ENCODE measurements around the gene FCGR3A.
"Not testable (repeated sequence)": the region's sequence is repeated elsewhere in the genome, so short reads cannot be mapped to it uniquely, and the experiment has no call there.

The FCGR3A gene

GRCh38 chr1:161531986-161532643 is 17.5 kb downstream of the FCGR3A start:
- no peak for TF ChIP-seq CTCF (IDR thresholded peaks at IDR 0.05)
- Histone ChIP-seq H3K27me3 (no peaks in the 10 kb centered on the region), H3K27ac (peak overlapping the region; percentile 89), H3K9me3 (no peaks in the 10 kb centered on the region), H3K36me3 (no peaks in the 10 kb centered on the region), H3K4me3 (ENCODE audit: low read depth in 1 of 2, low read length in 1 of 2) (peak overlapping the region; percentile 31 to 36), H3K4me1 (ENCODE audit: control insufficient read depth in 1 of 2, insufficient read depth in 1 of 2, low read depth in 1 of 2, low read length in 1 of 2) (peaks cover 44 to 52% of the 10 kb centered on the region in 2 experiments)

DNA sequence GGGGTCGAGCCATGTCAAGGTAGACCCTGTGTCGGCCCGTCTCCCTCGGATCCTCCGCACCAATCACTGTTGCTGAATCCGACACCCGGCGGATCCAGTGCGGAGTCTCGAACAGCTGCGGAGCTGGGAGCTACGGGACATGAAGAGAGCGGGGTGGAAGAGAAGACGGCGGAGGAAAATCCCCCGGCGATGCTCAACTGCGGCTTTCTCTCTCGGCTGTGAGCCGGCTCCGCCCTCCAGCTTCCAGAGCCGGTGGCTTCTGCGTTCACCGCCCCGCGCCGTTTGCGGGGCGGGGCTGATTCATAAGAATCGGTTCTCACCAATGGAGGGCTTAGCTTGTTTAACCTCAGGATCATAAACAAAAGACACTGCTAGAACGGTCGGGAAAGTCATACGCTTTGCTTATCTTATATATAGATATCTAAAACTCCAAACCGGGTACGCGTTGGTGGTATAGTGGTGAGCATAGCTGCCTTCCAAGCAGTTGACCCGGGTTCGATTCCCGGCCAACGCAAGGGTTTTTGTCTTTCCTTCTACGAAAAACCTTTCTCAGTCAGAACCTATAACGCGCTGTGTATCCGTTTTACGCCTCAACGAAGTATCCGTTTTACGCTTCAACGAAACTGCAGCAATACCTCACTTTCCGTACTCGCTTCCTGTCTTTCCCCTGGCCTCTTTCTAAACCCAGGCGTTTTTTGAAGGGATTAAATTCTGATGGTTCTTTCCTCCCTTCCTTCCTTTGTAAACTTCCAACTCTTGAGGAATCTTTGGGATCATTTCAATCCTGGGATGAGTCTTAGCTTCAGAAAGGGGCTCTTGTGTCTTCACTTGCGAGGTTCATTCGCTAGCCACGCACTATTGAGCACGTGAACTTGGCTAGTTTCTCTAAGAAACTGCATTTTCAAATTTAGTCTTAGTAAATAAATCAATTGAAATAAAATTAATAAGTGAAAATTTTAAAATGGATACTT is 18.7 kb downstream of the FCGR3A start:
- Histone ChIP-seq H3K4me1 (ENCODE audit: control insufficient read depth in 1 of 2, insufficient read depth in 1 of 2, low read depth in 1 of 2, low read length in 1 of 2) (peaks cover 47 to 63% of the 10 kb centered on the region in 2 experiments), H3K4me3 (ENCODE audit: low read depth in 1 of 2, low read length in 1 of 2) (peak overlapping the region; percentile 65 to 71)

GRCh38 chr1:161530158-161530557 is 19.5 kb downstream of the FCGR3A start:
- Histone ChIP-seq H3K4me1 (ENCODE audit: control insufficient read depth in 1 of 2, insufficient read depth in 1 of 2, low read depth in 1 of 2, low read length in 1 of 2) (peaks cover 51 to 69% of the 10 kb centered on the region in 2 experiments), H3K27ac (peak overlapping the region; percentile 89), H3K36me3 (peaks cover 16% of the 10 kb centered on the region), H3K4me3 (ENCODE audit: low read depth in 1 of 2, low read length in 1 of 2) (peak overlapping the region; percentile 65 to 71)
- H3K27me3 ChIP-seq, H3K9me3 ChIP-seq: not testable (repeated sequence)

More for the DNA sequence above, 18.7 kb downstream of the FCGR3A start:
- not testable (repeated sequence) for H3K27me3 ChIP-seq, H3K9me3 ChIP-seq, H3K36me3 ChIP-seq
- H3K27ac ChIP-seq: peak overlapping the region; percentile 89

DNA sequence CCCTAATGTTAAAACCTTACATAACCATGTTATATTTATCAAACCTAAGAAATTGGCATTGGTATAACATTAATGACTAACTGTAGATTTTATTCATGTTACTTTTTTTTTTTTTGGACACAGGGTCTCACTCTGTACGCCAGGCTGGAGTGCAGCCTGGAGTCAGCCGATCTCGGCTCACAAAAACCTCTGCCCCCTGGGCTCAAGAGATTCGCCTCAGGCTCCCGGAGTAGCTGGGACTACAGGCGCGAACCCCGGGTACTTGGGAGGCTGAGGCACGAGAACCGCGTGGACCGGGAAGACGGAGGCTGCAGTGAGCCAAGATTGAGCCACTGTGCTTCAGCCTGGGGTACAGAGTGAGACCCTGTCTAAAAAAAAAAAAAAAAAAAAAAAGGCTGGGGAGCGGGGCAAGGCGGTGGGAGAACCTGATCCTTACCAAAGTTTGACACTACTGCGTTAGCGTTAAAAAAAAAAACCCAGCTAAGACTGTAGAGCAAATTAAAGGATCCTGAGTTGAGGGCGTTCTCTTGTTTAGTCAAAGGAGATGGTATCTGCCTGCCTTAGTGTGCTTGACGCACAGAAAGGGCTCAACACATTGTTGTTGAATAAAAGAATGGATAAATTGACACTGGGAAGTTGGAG is 20.0 kb downstream of the FCGR3A start:
- peaks cover 20% of the 10 kb centered on the region for H3K36me3 ChIP-seq
- peaks cover 54 to 69% of the 10 kb centered on the region in 2 experiments for H3K4me1 ChIP-seq (ENCODE audit: control insufficient read depth in 1 of 2, insufficient read depth in 1 of 2, low read depth in 1 of 2, low read length in 1 of 2)
- H3K27me3 ChIP-seq, H3K9me3 ChIP-seq: not testable (repeated sequence)
- H3K4me3 ChIP-seq (ENCODE audit: low read depth in 1 of 2, low read length in 1 of 2): peak overlapping the region; percentile 65 to 71
- peak overlapping the region; percentile 89 for H3K27ac ChIP-seq

DNA sequence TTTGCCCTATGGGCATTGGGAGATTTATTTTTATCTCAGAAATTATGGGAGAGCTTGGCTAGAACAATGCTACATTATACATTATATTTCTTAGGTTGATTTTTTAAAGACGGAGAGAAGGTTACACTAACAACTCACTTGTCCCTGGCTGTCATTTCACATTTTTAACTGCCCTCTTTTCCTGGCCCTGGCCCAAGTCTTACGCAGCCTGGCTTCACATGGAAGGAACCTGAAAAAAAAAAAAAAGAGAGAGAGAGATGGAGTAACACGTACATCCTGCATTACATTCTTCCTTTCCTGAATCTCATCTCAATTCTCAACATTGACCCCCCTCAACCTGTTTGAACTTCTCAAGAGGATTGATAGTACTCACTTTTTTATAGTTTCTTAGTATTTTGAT is 21.1 kb downstream of the FCGR3A start:
- H3K27ac ChIP-seq: peak overlapping the region; percentile 89
- peaks cover 29% of the 10 kb centered on the region for H3K36me3 ChIP-seq
- H3K27me3 ChIP-seq, H3K9me3 ChIP-seq: not testable (repeated sequence)
- H3K4me3 ChIP-seq (ENCODE audit: low read depth in 1 of 2, low read length in 1 of 2): peak overlapping the region; percentile 22 to 71
- H3K4me1 ChIP-seq (ENCODE audit: control insufficient read depth in 1 of 2, insufficient read depth in 1 of 2, low read depth in 1 of 2, low read length in 1 of 2): peaks cover 60 to 71% of the 10 kb centered on the region in 2 experiments

- H3K9me3 ChIP-seq, H3K27me3 ChIP-seq: not testable (repeated sequence)
- Histone ChIP-seq H3K36me3 (peaks cover 55% of the 10 kb centered on the region), H3K27ac (peak overlapping the region; percentile 92), H3K4me3 (ENCODE audit: low read depth in 1 of 2, low read length in 1 of 2) (peak overlapping the region; percentile 69 to 87), H3K4me1 (ENCODE audit: control insufficient read depth in 1 of 2, insufficient read depth in 1 of 2, low read depth in 1 of 2, low read length in 1 of 2) (peaks cover 59 to 66% of the 10 kb centered on the region in 2 experiments)
These were observed 23.7 kb downstream of the FCGR3A start for GRCh38 chr1:161525918-161526317.

GRCh38 chr1:161525321-161525720 is 24.3 kb downstream of the FCGR3A start:
- not testable (repeated sequence) for H3K9me3 ChIP-seq, H3K27me3 ChIP-seq
- Histone ChIP-seq H3K27ac (peak overlapping the region; percentile 92), H3K36me3 (peaks cover 61% of the 10 kb centered on the region), H3K4me3 (ENCODE audit: low read depth in 1 of 2, low read length in 1 of 2) (peak overlapping the region; percentile 69 to 87), H3K4me1 (ENCODE audit: control insufficient read depth in 1 of 2, insufficient read depth in 1 of 2, low read depth in 1 of 2, low read length in 1 of 2) (peaks cover 59 to 66% of the 10 kb centered on the region in 2 experiments)

GRCh38 chr1:161524742-161525291 is 24.8 kb downstream of the FCGR3A start:
- H3K27me3 ChIP-seq, H3K9me3 ChIP-seq: not testable (repeated sequence)
- Histone ChIP-seq H3K4me1 (ENCODE audit: control insufficient read depth in 1 of 2, insufficient read depth in 1 of 2, low read depth in 1 of 2, low read length in 1 of 2) (peaks cover 57 to 62% of the 10 kb centered on the region in 2 experiments), H3K27ac (peak overlapping the region; percentile 92), H3K4me3 (ENCODE audit: low read depth in 1 of 2, low read length in 1 of 2) (peak overlapping the region; percentile 69 to 87), H3K36me3 (peaks cover 66% of the 10 kb centered on the region)

DNA sequence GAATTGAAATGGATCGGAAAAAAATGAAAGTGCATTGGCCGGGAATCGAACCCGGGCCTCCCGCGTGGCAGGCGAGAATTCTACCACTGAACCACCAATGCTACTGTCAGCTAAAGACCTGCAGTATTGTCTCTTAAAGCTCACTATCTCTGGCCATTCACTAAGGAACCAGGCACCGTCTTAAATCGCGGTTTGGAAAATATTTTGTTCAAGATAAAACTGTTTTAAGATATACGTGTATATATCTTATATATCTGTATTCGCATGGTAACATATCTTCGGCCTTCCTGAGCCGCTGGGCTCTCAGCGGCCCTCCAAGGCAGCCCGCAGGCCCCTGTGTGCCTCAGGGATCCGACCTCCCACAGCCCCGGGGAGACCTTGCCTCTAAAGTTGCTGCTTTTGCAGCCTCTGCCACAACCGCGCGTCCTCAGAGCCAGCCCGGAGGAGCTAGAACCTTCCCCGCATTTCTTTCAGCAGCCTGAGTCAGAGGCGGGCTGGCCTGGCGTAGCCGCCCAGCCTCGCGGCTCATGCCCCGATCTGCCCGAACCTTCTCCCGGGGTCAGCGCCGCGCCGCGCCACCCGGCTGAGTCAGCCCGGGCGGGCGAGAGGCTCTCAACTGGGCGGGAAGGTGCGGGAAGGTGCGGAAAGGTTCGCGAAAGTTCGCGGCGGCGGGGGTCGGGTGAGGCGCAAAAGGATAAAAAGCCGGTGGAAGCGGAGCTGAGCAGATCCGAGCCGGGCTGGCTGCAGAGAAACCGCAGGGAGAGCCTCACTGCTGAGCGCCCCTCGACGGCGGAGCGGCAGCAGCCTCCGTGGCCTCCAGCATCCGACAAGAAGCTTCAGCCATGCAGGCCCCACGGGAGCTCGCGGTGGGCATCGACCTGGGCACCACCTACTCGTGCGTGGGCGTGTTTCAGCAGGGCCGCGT is 25.5 kb downstream of the FCGR3A start, which contains the start of gene HSPA6:
TSS of gene HSPA6 (plus strand) at position 724 of the 925 bp plus-strand sequence. CDS start at position 843, 119 bp downstream.
- Histone ChIP-seq H3K4me3 (ENCODE audit: low read depth in 1 of 2, low read length in 1 of 2) (peak within 1 kb of the TSS; percentile 69 to 87), H3K4me1 (ENCODE audit: control insufficient read depth in 1 of 2, insufficient read depth in 1 of 2, low read depth in 1 of 2, low read length in 1 of 2) (peaks cover 52 to 58% of the 10 kb centered on the region in 2 experiments), H3K27ac (peak within 1 kb of the TSS; percentile 92), H3K36me3 (peaks cover 74% of the 10 kb centered on the region)
- H3K27me3 ChIP-seq, H3K9me3 ChIP-seq: not testable (repeated sequence)

GRCh38 chr1:161523041-161523816 is 26.4 kb downstream of the FCGR3A start:
- Histone ChIP-seq H3K4me1 (ENCODE audit: control insufficient read depth in 1 of 2, insufficient read depth in 1 of 2, low read depth in 1 of 2, low read length in 1 of 2) (peaks cover 45 to 53% of the 10 kb centered on the region in 2 experiments), H3K4me3 (ENCODE audit: low read depth in 1 of 2, low read length in 1 of 2) (peak overlapping the region; percentile 69 to 87), H3K27ac (peak overlapping the region; percentile 92), H3K36me3 (peaks cover 82% of the 10 kb centered on the region)
- H3K9me3 ChIP-seq, H3K27me3 ChIP-seq: not testable (repeated sequence)

All from neutrophil (primary cell).